K562 (cell line): ENCODE measurements around the gene NYAP1. TPM values are rescaled to one million over a fixed set of nuclear protein-coding genes. Genes with fewer than 3 reads are reported as not detected.

ENCODE experiments used
- ATAC-seq: fragments of 200-7000 bp; cut with Tn5 transposase; 3 replicates; pipeline ENCODE4 v1.9.1; 2020; ENCODE audit warnings: moderate library complexity
- BruUV-seq: library from RNA; stranded (reverse); fragments of 400-500 nt; replicated peaks from 2 replicates; lab custom pipeline; 2021; lab: Mats Ljungman, UMichigan
- CTCF ChIA-PET: fragments of 300-600 bp; formaldehyde crosslinking; extraction: SDS; loops from one replicate; lab custom pipeline; 2021; ENCODE audit warnings: low intra/inter-chr PET ratio; lab: Yijun Ruan, JAX
- POLR2A ChIA-PET: fragments of 300-600, 350-650 bp; sonication (Branson Sonifier 250); formaldehyde crosslinking; extraction: SDS; loops from one replicate; lab custom pipeline; 2021; ENCODE audit warnings: antibody characterized with exemption, inconsistent platforms; lab: Yijun Ruan, JAX
- DNase-seq, 4 experiments: peaks; one replicate each; pipeline versions ENCODE4 v3.0.0 to v3.0.0-alpha.2; 2011 to 2018; ENCODE audit warnings: low spot score in 3 of 4, mixed read lengths in 3 of 4; ENCODE audit errors: extremely low read depth in 1 of 4
- FAIRE-seq: peaks from 2 replicates; lab custom pipeline; 2011; peaks lifted over from hg19 to GRCh38; lab: Jason Lieb, UNC
- H2AFZ ChIP-seq: 2 replicates; pipeline ENCODE4 v1.6.0; 2011; ENCODE audit warnings: low read depth, low read length, control low read depth, inconsistent platforms
- H3K27ac ChIP-seq: fragments of 200-600 bp; 3 replicates; pipeline ENCODE4 v1.8.0; 2011; ENCODE audit warnings: low read depth, mild to moderate bottlenecking, control low read depth, inconsistent platforms, low read length, moderate library complexity, mixed read lengths; ENCODE audit errors: extremely low read depth
- H3K27me3 ChIP-seq, 2 experiments: fragments of 300-600 bp in 1 of 2; 2 replicates in 1 of 2; 3 replicates in 1 of 2; pipeline versions ENCODE4 v1.6.0 to v1.8.0; 2011; ENCODE audit warnings: inconsistent platforms in 2 of 2, low read length in 2 of 2, mild to moderate bottlenecking in 1 of 2, mixed read lengths in 1 of 2, moderate library complexity in 1 of 2; ENCODE audit not compliant: control insufficient read depth in 2 of 2, insufficient read depth in 2 of 2
- H3K36me3 ChIP-seq: fragments of 300-600 bp; 3 replicates; pipeline ENCODE4 v1.8.0; 2011; ENCODE audit warnings: mild to moderate bottlenecking, low read length, inconsistent platforms; ENCODE audit not compliant: control insufficient read depth, insufficient read depth
- H3K4me1 ChIP-seq, 2 experiments: fragments of 200-600 bp in 1 of 2; replicated peaks in 1 of 2; 2 replicates in 1 of 2; 3 replicates in 1 of 2; pipeline versions ENCODE4 v1.5.1 to v1.8.0; 2011; ENCODE audit warnings: inconsistent platforms in 2 of 2, low read length in 2 of 2, mild to moderate bottlenecking in 1 of 2, mixed read lengths in 1 of 2, moderate library complexity in 1 of 2; ENCODE audit not compliant: control insufficient read depth in 2 of 2, insufficient read depth in 2 of 2
- H3K4me2 ChIP-seq: 2 replicates; pipeline ENCODE4 v1.6.1; 2011; ENCODE audit warnings: low read length, control low read depth, inconsistent platforms, mixed read lengths; ENCODE audit not compliant: insufficient read depth
- H3K4me3 ChIP-seq: fragments of 200-600 bp; sonication (generic), shearing (Covaris generic); 2 replicates; pipeline ENCODE4 v1.5.1; 2016; ENCODE audit warnings: control low read depth, inconsistent platforms
- H3K79me2 ChIP-seq: fragments of 200-600 bp; 3 replicates; pipeline ENCODE4 v1.8.0; 2011; ENCODE audit warnings: low read length, inconsistent platforms; ENCODE audit not compliant: control insufficient read depth, insufficient read depth
- H3K9ac ChIP-seq, 2 experiments: 2 replicates each; pipeline versions ENCODE4 v1.6.0 to v1.6.1; 2011; ENCODE audit warnings: low read depth in 2 of 2, low read length in 2 of 2, control low read depth in 1 of 2, inconsistent platforms in 1 of 2, mild to moderate bottlenecking in 1 of 2, mixed read lengths in 1 of 2; ENCODE audit not compliant: insufficient read depth in 1 of 2
- H3K9me1 ChIP-seq: one replicate; pipeline ENCODE4 v1.6.0; 2011; ENCODE audit warnings: inconsistent platforms, mild to moderate bottlenecking, low read length, moderate library complexity; ENCODE audit not compliant: control insufficient read depth, insufficient read depth
- H3K9me3 ChIP-seq: replicated peaks from 2 replicates; pipeline ENCODE4 v1.5.1; 2011; ENCODE audit warnings: low read depth, low read length, inconsistent platforms; ENCODE audit not compliant: control insufficient read depth, insufficient read depth
- H4K20me1 ChIP-seq: replicated peaks from 2 replicates; pipeline ENCODE4 v1.6.1; 2011; ENCODE audit warnings: low read length, inconsistent platforms, mixed read lengths; ENCODE audit not compliant: control insufficient read depth, insufficient read depth
- C11orf30 ChIP-seq: fragments of 450-650 bp; IDR thresholded peaks from 2 replicates; pipeline ENCODE4 v1.6.1; 2016; ENCODE audit warnings: low read depth, mild to moderate bottlenecking
- CXXC5 ChIP-seq: fragments of 250-450 bp; sonication (Bioruptor Pico); IDR thresholded peaks from 2 replicates; pipeline ENCODE4 v1.8.0; 2022; ENCODE audit warnings: inconsistent platforms, mild to moderate bottlenecking, moderate library complexity
- FUS ChIP-seq: fragments of 200-400 bp; formaldehyde crosslinking; optimal IDR thresholded peaks from 2 replicates; pipeline ENCODE3; 2017; ENCODE audit warnings: low read depth, low read length
- HNRNPK ChIP-seq: fragments of 200-400 bp; formaldehyde crosslinking; IDR thresholded peaks from one replicate; pipeline ENCODE4 v1.6.1; 2018; ENCODE audit warnings: mild to moderate bottlenecking, low read depth, low read length; ENCODE audit not compliant: poor library complexity, severe bottlenecking
- KDM1A ChIP-seq, 2 experiments: fragments of 450-650 bp; IDR thresholded peaks; 2 replicates each; pipeline ENCODE4 v1.6.1; 2016; ENCODE audit warnings: mild to moderate bottlenecking in 2 of 2
- NEUROD1 ChIP-seq: fragments of 150-350 bp; IDR thresholded peaks from 2 replicates; pipeline ENCODE4 v1.6.1; 2014; ENCODE audit warnings: borderline replicate concordance, low read length, low read depth; ENCODE audit not compliant: partially characterized antibody
- POLR2H ChIP-seq: IDR thresholded peaks from 2 replicates; pipeline ENCODE4 v1.6.1; 2016; ENCODE audit warnings: missing genetic modification characterization, low read depth, mild to moderate bottlenecking, control low read depth, missing compliant biosample characterization, moderate library complexity
- PYGO2 ChIP-seq: fragments of 450-650 bp; IDR thresholded peaks from 2 replicates; pipeline ENCODE4 v1.6.1; 2016; ENCODE audit warnings: mild to moderate bottlenecking, missing genetic modification characterization, moderate library complexity, missing compliant biosample characterization
- RUNX1 ChIP-seq: sonication (generic); IDR thresholded peaks from 2 replicates; pipeline ENCODE4 v1.6.1; 2016; ENCODE audit warnings: antibody characterized with exemption, low read depth
- SIN3A ChIP-seq, 2 experiments: fragments of 150-350 bp in 1 of 2; IDR thresholded peaks; 2 replicates each; pipeline ENCODE4 v1.6.1; 2011 to 2016; ENCODE audit warnings: borderline replicate concordance in 2 of 2, low read depth in 2 of 2, low read length in 2 of 2, mild to moderate bottlenecking in 2 of 2, moderate library complexity in 2 of 2; ENCODE audit not compliant: control insufficient read depth in 1 of 2
- SRSF1 ChIP-seq: fragments of 200-400 bp; formaldehyde crosslinking; IDR thresholded peaks from 2 replicates; pipeline ENCODE4 v1.6.1; 2017; ENCODE audit warnings: mild to moderate bottlenecking, low read depth, low read length, moderate library complexity
- SRSF3 ChIP-seq: fragments of 200-400 bp; formaldehyde crosslinking; IDR thresholded peaks from 2 replicates; pipeline ENCODE4 v1.6.1; 2016; ENCODE audit warnings: mild to moderate bottlenecking, low read length, moderate library complexity; ENCODE audit not compliant: insufficient read depth
- TAF15 ChIP-seq: fragments of 200-400 bp; formaldehyde crosslinking; IDR thresholded peaks from 2 replicates; pipeline ENCODE4 v1.6.1; 2017; ENCODE audit warnings: mild to moderate bottlenecking, low read depth, low read length, moderate library complexity
- TBL1XR1 ChIP-seq, 2 experiments: IDR thresholded peaks; 2 replicates each; pipeline ENCODE4 v1.6.1; 2012; ENCODE audit warnings: improper control_type of control experiment in 2 of 2, low read length in 2 of 2, mild to moderate bottlenecking in 1 of 2
- TEAD4 ChIP-seq, 2 experiments: sonication (generic) in 1 of 2; formaldehyde crosslinking in 1 of 2; IDR thresholded peaks; 2 replicates each; pipeline versions ENCODE4 v1.6.1 to v1.8.0; 2012 to 2022; ENCODE audit warnings: borderline replicate concordance in 1 of 2, inconsistent platforms in 1 of 2, low read length in 1 of 2, mild to moderate bottlenecking in 1 of 2, missing genetic modification reagents in 1 of 2
- WGBS: fragments of 100-300 bp; shearing (Covaris generic); methylation state at CpG from one replicate; pipeline ENCODE4 v1.1.6; 2016; ENCODE audit warnings: low coverage, mixed read lengths; ENCODE audit not compliant: insufficient coverage; ENCODE audit errors: missing lambda C conversion rate; 5-methylcytosine and 5-hydroxymethylcytosine counted together
- in situ Hi-C: fragments of 300-500 bp; cut with MboI; formaldehyde crosslinking; loops from 4 replicates; pipeline ENCODE4 v1.15.0; 2018; ENCODE audit warnings: inconsistent platforms, mixed read lengths
- intact Hi-C: fragments of 100-400 bp; cut with micrococcal nuclease; formaldehyde crosslinking; loops from 2 replicates; pipeline ENCODE4 v1.14.2; 2022
- polyA plus RNA-seq, 8 experiments: library from polyadenylated mRNA; depleted of rRNA in 4 of 8; stranded (reverse) in 5 of 8; unstranded in 3 of 8; fragments of >200 nt; fragmentation: Nextera tagmentation in 2 of 8; fragmentation: Illumina TruSeq in 1 of 8; extraction: Ambion mirVana in 2 of 8; extraction: Trizol in 1 of 8; gene quantifications; 2 replicates each; pipeline versions ENCODE4 v1.2.1 to v1.2.3, GENCODE V29; 2011 to 2014; ENCODE audit warnings: inconsistent platforms in 1 of 8, missing spikeins in 1 of 8
- total RNA-seq, 7 experiments: library from RNA; depleted of rRNA in 6 of 7; stranded (reverse); fragments of >200 nt in 6 of 7; fragmentation: Illumina TruSeq in 2 of 7; extraction: Trizol in 2 of 7; gene quantifications; 2 replicates each; pipeline versions ENCODE4 v1.2.1 to v1.2.3, GENCODE V29; 2011 to 2021; ENCODE audit warnings: low replicate concordance in 1 of 7
- TF ChIP-seq, protein P1 (sequence below): sonication (generic); formaldehyde crosslinking; IDR thresholded peaks from 2 replicates; pipeline ENCODE4 v1.8.0; 2022; ENCODE audit warnings: mild to moderate bottlenecking, missing genetic modification reagents
- TF ChIP-seq, protein P2 (sequence below): fragments of 450-650 bp; IDR thresholded peaks from 2 replicates; pipeline ENCODE4 v1.7.0; 2016; ENCODE audit warnings: borderline replicate concordance

Gene NYAP1
- total and polyA plus RNA-seq, 9 of the 15 experiments (the other 6 are each of a cell fraction or from before 2014, with no cell fraction given): 0.11 to 0.88 (median 0.22) TPM; not detected in 2

DNA sequence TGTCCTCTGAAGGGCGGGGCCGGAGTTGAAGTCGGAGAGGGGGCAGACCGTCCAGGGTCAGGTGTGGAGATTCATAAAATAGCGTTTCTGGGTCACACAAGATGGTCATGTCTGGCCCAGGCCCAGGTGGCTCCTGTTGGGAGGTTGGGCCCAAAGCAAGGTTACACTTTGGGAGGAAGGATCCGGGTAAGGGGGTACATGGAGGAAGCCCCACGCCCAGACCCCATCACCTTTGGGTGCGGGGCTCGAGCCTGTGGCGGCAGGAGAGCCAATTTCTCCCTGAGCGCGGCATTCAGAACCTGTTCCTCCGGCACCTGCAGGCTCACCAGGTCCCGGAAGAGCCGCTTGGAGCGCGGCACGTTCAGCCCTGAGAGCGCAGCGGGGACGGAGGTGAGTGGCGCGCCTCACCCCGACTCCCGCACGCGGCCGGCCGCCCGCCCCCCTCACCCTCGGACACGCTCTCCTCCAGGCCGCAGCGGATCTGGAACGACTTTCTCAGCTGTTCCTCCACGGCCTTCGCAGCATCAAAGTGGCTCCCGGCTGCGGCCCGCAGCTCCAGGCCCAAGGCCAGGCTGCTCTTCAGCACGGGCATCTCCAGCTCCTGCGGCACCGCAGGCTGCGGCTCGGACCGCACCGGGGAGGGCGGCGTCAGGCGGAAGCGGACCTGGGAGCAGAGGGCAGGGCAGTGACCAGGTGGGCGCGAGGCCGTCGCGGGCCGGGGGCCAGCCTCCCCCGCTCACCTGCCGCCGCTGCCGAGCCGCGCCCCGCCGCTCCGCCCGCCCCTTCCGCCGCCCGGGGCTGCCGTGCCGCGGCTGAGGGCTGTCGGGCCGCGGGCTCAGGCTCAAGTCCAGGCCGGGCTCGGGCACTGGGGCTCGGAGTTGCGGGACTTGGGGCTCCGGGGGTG is 48.1 kb upstream of the NYAP1 start:
- H4K20me1 ChIP-seq: peaks cover 26% of the 10 kb centered on the region
- peak overlapping the region; percentile 92 to 99 for H3K9ac ChIP-seq
- WGBS: 1% methylated on average over 71 of the region's 81 CpGs
- H3K27ac ChIP-seq: peak overlapping the region; percentile 96
- H3K79me2 ChIP-seq: peaks cover 59% of the 10 kb centered on the region
- no peak for FAIRE-seq
- H3K36me3 ChIP-seq: peaks cover 49% of the 10 kb centered on the region
- peak overlapping the region; percentile 93 for H3K4me2 ChIP-seq
- H3K27me3 ChIP-seq: no peaks in the 10 kb centered on the region
- H3K4me1 ChIP-seq: peaks cover 59 to 81% of the 10 kb centered on the region in 2 experiments
- in situ Hi-C loops (no loop called here), intact Hi-C loops (no loop called here)
- peak overlapping the region; percentile 85 for H3K4me3 ChIP-seq
- DNase-seq: peak; percentile 65 to 82 (median 73)
- peak overlapping the region; percentile 52 for H2AFZ ChIP-seq
- H3K9me3 ChIP-seq: no peaks in the 10 kb centered on the region
- ChIA-PET POLR2A (interaction anchor here (0.6 to 5.4 kb wide), 5 partner anchors 9 to 439 kb away, joined by 3 to 29 read pairs (median 6); partner anchors contain the start of genes SRRT and TSC22D4), CTCF (interaction anchor here (0.6 kb wide), 1 partner anchor 369 kb away, joined by 3 read pairs; no protein-coding TSS in a partner anchor)
- ATAC-seq: peak; percentile 45
- peaks cover 15% of the 10 kb centered on the region for H3K9me1 ChIP-seq
- BruUV-seq: TSS peak; percentile 73
- TF ChIP-seq C11orf30 (no peak), RUNX1 (no peak), TAF15 (0 out of 2 replicates have a peak, but pooled peaks have one; percentile 36), SIN3A (IDR thresholded peaks at IDR 0.05; ENCODE audit: borderline replicate concordance in 2 of 2, control insufficient read depth in 1 of 2, low read depth in 2 of 2, low read length in 2 of 2) (peak; percentile 77; a peak in 3 of 4 replicates), PYGO2 (no peak), FUS (peak; percentile 85), TBL1XR1 (IDR thresholded peaks at IDR 0.05; ENCODE audit: low read length in 2 of 2) (no peak), SRSF1 (0 out of 2 replicates have a peak, but pooled peaks have one; percentile 17), NEUROD1 (no peak), TEAD4 (IDR thresholded peaks at IDR 0.05; ENCODE audit: low read length) (0 out of 2 replicates have a peak, but pooled peaks have one; percentile 29), TEAD4 (CRISPR knock-in tag; IDR thresholded peaks at IDR 0.05; ENCODE audit: borderline replicate concordance) (no peak), SRSF3 (peak; percentile 87; the same call in 1 of the 2 replicates), POLR2H (tag) (no peak), HNRNPK (no peak), CXXC5 (CRISPR knock-in tag) (peak; percentile 36), KDM1A (IDR thresholded peaks at IDR 0.05) (no peak)
- TF ChIP-seq, protein P1, sequence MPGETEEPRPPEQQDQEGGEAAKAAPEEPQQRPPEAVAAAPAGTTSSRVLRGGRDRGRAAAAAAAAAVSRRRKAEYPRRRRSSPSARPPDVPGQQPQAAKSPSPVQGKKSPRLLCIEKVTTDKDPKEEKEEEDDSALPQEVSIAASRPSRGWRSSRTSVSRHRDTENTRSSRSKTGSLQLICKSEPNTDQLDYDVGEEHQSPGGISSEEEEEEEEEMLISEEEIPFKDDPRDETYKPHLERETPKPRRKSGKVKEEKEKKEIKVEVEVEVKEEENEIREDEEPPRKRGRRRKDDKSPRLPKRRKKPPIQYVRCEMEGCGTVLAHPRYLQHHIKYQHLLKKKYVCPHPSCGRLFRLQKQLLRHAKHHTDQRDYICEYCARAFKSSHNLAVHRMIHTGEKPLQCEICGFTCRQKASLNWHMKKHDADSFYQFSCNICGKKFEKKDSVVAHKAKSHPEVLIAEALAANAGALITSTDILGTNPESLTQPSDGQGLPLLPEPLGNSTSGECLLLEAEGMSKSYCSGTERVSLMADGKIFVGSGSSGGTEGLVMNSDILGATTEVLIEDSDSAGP (CRISPR knock-in tag): no peak
- TF ChIP-seq, protein P2, sequence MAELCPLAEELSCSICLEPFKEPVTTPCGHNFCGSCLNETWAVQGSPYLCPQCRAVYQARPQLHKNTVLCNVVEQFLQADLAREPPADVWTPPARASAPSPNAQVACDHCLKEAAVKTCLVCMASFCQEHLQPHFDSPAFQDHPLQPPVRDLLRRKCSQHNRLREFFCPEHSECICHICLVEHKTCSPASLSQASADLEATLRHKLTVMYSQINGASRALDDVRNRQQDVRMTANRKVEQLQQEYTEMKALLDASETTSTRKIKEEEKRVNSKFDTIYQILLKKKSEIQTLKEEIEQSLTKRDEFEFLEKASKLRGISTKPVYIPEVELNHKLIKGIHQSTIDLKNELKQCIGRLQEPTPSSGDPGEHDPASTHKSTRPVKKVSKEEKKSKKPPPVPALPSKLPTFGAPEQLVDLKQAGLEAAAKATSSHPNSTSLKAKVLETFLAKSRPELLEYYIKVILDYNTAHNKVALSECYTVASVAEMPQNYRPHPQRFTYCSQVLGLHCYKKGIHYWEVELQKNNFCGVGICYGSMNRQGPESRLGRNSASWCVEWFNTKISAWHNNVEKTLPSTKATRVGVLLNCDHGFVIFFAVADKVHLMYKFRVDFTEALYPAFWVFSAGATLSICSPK: no peak
